ENCODE data around the gene CFAP206. TPM values are rescaled to one million over a fixed set of nuclear protein-coding genes. Genes with fewer than 3 reads are reported as not detected.

The CFAP206 gene
- total RNA-seq, 1 experiment from 2014 or later: 2.9 TPM

GRCh38 chr6:87504441-87504840, 96.7 kb downstream of the CFAP206 start:
- ChIA-PET POLR2A (ENCODE audit: unreplicated experiment) (no interaction called here), CTCF (no interaction called here)
- Histone ChIP-seq H3K9me3 (ENCODE audit: insufficient read depth, low read depth) (no peaks in the 10 kb centered on the region), H3K4me2 (no peak overlapping the region), H3K4me1 (replicated peaks; ENCODE audit: insufficient read depth) (no peaks in the 10 kb centered on the region), H3K27ac (no peak overlapping the region), H3K4me3 (no peak overlapping the region), H3K36me3 (ENCODE audit: low read depth) (no peaks in the 10 kb centered on the region), H3K9me2 (ENCODE audit: insufficient read depth) (no peaks in the 10 kb centered on the region), H3F3A (ENCODE audit: insufficient read depth, low read depth) (no peaks in the 10 kb centered on the region), H2AFZ (no peak overlapping the region), H3K79me2 (ENCODE audit: low read depth) (no peaks in the 10 kb centered on the region), H3K27me3 (ENCODE audit: insufficient read depth, low read depth) (no peaks in the 10 kb centered on the region), H4K20me1 (ENCODE audit: insufficient read depth) (no peaks in the 10 kb centered on the region)
- no TSS peak for BruUV-seq (replicated peaks)
- TF ChIP-seq CTCF (conservative IDR thresholded peaks at IDR 0.05): no peak
- TF ChIP-seq EZH2 (IDR thresholded peaks at IDR 0.05; ENCODE audit: low read depth): no peak
- no peak for DNase-seq
- intact Hi-C loops (cut with micrococcal nuclease; ENCODE audit: unreplicated experiment): no loop called here

Other genes with a start within 250 kb of the CFAP206 start
- gene SMIM8, start 85.4 kb upstream of the CFAP206 start, total RNA-seq (2021): 5.3 and 6.7 TPM in 2 replicates
- not detected in 2 replicates for gene GJB7, start 78.7 kb upstream of the CFAP206 start, total RNA-seq (2021)
- gene C6orf163, start 63.2 kb upstream of the CFAP206 start, total RNA-seq (2021): 1.5 and 2.0 TPM in 2 replicates
- gene SLC35A1, start 65.0 kb downstream of the CFAP206 start, total RNA-seq (2021): 6.7 and 9.3 TPM in 2 replicates
- 22.6 and 34.6 TPM in 2 replicates for gene RARS2, start 182.0 kb downstream of the CFAP206 start, total RNA-seq (2021)
- 19.8 and 24.3 TPM in 2 replicates for gene ORC3, start 182.2 kb downstream of the CFAP206 start, total RNA-seq (2021)

Data from PC-9 (cell line).